Measurements from ENCODE around the gene CES5A.
"Not testable (repeated sequence)": the region's sequence is repeated elsewhere in the genome, so short reads cannot be mapped to it uniquely, and the experiment has no call there.

CES5A gene

GRCh38 chr16:55828680-55829079 lies 46.5 kb downstream of the CES5A start:
- DNase-seq (ENCODE audit: low read depth), result no peak

GRCh38 chr16:55825115-55825728 lies 50.0 kb downstream of the CES5A start:
- no peak for DNase-seq (ENCODE audit: low read depth)

- DNase-seq (ENCODE audit: low read depth), result no peak
These were observed 50.6 kb downstream of the CES5A start for GRCh38 chr16:55824473-55825000.

- DNase-seq (ENCODE audit: low read depth), result no peak
These were observed 52.8 kb downstream of the CES5A start for GRCh38 chr16:55822280-55822810.

- no peak for DNase-seq (ENCODE audit: low read depth)
These were observed 54.0 kb downstream of the CES5A start for GRCh38 chr16:55821210-55821609.

GRCh38 chr16:55820615-55821014 lies 54.6 kb downstream of the CES5A start:
- DNase-seq (ENCODE audit: low read depth), result no peak

- DNase-seq (ENCODE audit: low read depth), result no peak
These were observed 57.8 kb downstream of the CES5A start for GRCh38 chr16:55817236-55817912.

GRCh38 chr16:55816222-55816621 lies 59.0 kb downstream of the CES5A start:
- DNase-seq (ENCODE audit: low read depth), result not testable (repeated sequence)

- DNase-seq (ENCODE audit: low read depth), result no peak
These were observed 59.9 kb downstream of the CES5A start for GRCh38 chr16:55815320-55815719.

- not testable (repeated sequence) for DNase-seq (ENCODE audit: low read depth)
These were observed 61.0 kb downstream of the CES5A start for GRCh38 chr16:55814174-55814573.

GRCh38 chr16:55813730-55814129 lies 61.4 kb downstream of the CES5A start:
- DNase-seq (ENCODE audit: low read depth), result not testable (repeated sequence)

GRCh38 chr16:55812951-55813350 lies 62.2 kb downstream of the CES5A start:
- no peak for DNase-seq (ENCODE audit: low read depth)

GRCh38 chr16:55811811-55812210 lies 63.4 kb downstream of the CES5A start:
- no peak for DNase-seq (ENCODE audit: low read depth)

- no peak for DNase-seq (ENCODE audit: low read depth)
These were observed 64.7 kb downstream of the CES5A start for GRCh38 chr16:55810451-55810961.

GRCh38 chr16:55809851-55810250 lies 65.3 kb downstream of the CES5A start:
- DNase-seq (ENCODE audit: low read depth), result no peak

- no peak for DNase-seq (ENCODE audit: low read depth)
These were observed 65.8 kb downstream of the CES5A start for GRCh38 chr16:55809386-55809785.

GRCh38 chr16:55808286-55808685 lies 66.9 kb downstream of the CES5A start:
- not testable (repeated sequence) for DNase-seq (ENCODE audit: low read depth)

- not testable (repeated sequence) for DNase-seq (ENCODE audit: low read depth)
These were observed 70.1 kb downstream of the CES5A start for GRCh38 chr16:55805104-55805503.

GRCh38 chr16:55803681-55804080 lies 71.5 kb downstream of the CES5A start:
- not testable (repeated sequence) for DNase-seq (ENCODE audit: low read depth)

All from stimulated activated CD8-positive, alpha-beta memory T cell treated with anti-CD3 and anti-CD28 coated beads, Interleukin-12 subunit alpha, Interleukin-12 subunit beta, amount 100 ng/mL, for 1 hour (primary cell).